SK-N-SH (cell line): ENCODE measurements around the gene DDX53. TPM values are rescaled to one million over a fixed set of nuclear protein-coding genes. Genes with fewer than 3 reads are reported as not detected.

Source experiments
- CTCF ChIA-PET: fragments of 300-600, 350-600 bp; formaldehyde crosslinking; extraction: SDS; loops from one replicate; lab custom pipeline; 2021; lab: Yijun Ruan, JAX
- POLR2A ChIA-PET: fragments of 350-600 bp; sonication (Branson Sonifier 250); formaldehyde crosslinking; extraction: SDS; loops from one replicate; lab custom pipeline; 2020; ENCODE audit warnings: antibody characterized with exemption, inconsistent platforms; lab: Yijun Ruan, JAX
- DNase-seq: peaks from one replicate; pipeline ENCODE4 v3.0.0; 2012
- H2AFZ ChIP-seq: fragments of 200-600 bp; sonication (generic); 2 replicates; pipeline ENCODE4 v1.8.1; 2016; ENCODE audit warnings: antibody characterized with exemption, mild to moderate bottlenecking, low read depth
- H3F3A ChIP-seq: fragments of 200-600 bp; sonication (generic); replicated peaks from 2 replicates; pipeline ENCODE3; 2016; ENCODE audit warnings: antibody characterized with exemption, mild to moderate bottlenecking; ENCODE audit not compliant: insufficient read depth
- H3K27ac ChIP-seq, 2 experiments: fragments of 200-500 bp in 1 of 2; fragments of 200-600 bp in 1 of 2; sonication (Bioruptor generic) in 1 of 2; sonication (generic), shearing (Covaris generic) in 1 of 2; 2 replicates each; pipeline versions ENCODE4 v1.5.1 to v1.6.1; 2014 to 2016; ENCODE audit warnings: low read depth in 2 of 2, inconsistent platforms in 1 of 2, low read length in 1 of 2, mild to moderate bottlenecking in 1 of 2, mixed read lengths in 1 of 2
- H3K27me3 ChIP-seq: fragments of 200-600 bp; sonication (generic), shearing (Covaris generic); 2 replicates; pipeline ENCODE4 v1.6.1; 2016; ENCODE audit warnings: mixed run types; ENCODE audit not compliant: insufficient read depth
- H3K36me3 ChIP-seq, 2 experiments: fragments of 200-500 bp in 1 of 2; fragments of 200-600 bp in 1 of 2; sonication (Bioruptor generic) in 1 of 2; sonication (generic) in 1 of 2; replicated peaks in 1 of 2; 2 replicates each; pipeline versions ENCODE3 to v1.5.1; 2014 to 2016; ENCODE audit warnings: low read length in 1 of 2, mild to moderate bottlenecking in 1 of 2; ENCODE audit not compliant: insufficient read depth in 2 of 2, control insufficient read depth in 1 of 2
- H3K4me1 ChIP-seq, 2 experiments: fragments of 200-500 bp in 1 of 2; fragments of 200-600 bp in 1 of 2; sonication (Bioruptor generic) in 1 of 2; sonication (generic), shearing (Covaris generic) in 1 of 2; 2 replicates each; pipeline versions ENCODE4 v1.5.1 to v1.6.1; 2014 to 2016; ENCODE audit warnings: low read depth in 1 of 2, low read length in 1 of 2, mixed run types in 1 of 2; ENCODE audit not compliant: insufficient read depth in 2 of 2, control insufficient read depth in 1 of 2
- H3K4me2 ChIP-seq: fragments of 200-600 bp; sonication (generic), shearing (Covaris generic); 2 replicates; pipeline ENCODE4 v1.6.1; 2017; ENCODE audit warnings: mixed run types
- H3K4me3 ChIP-seq, 2 experiments: fragments of 200-500 bp in 1 of 2; fragments of 200-600 bp in 1 of 2; sonication (Bioruptor generic) in 1 of 2; sonication (generic), shearing (Covaris generic) in 1 of 2; 2 replicates each; pipeline versions ENCODE4 v1.5.1 to v1.8.1; 2014 to 2016; ENCODE audit warnings: low read depth in 2 of 2, inconsistent platforms in 1 of 2, low read length in 1 of 2, mild to moderate bottlenecking in 1 of 2, mixed read lengths in 1 of 2, moderate library complexity in 1 of 2
- H3K79me2 ChIP-seq: fragments of 200-600 bp; sonication (generic); 2 replicates; pipeline ENCODE4 v1.8.1; 2017; ENCODE audit warnings: mild to moderate bottlenecking; ENCODE audit not compliant: insufficient read depth
- H3K9ac ChIP-seq: fragments of 200-600 bp; sonication (generic); 2 replicates; pipeline ENCODE4 v1.6.1; 2017; ENCODE audit warnings: mixed run types
- H3K9me2 ChIP-seq: fragments of 200-600 bp; sonication (generic); 2 replicates; pipeline ENCODE4 v1.6.1; 2017; ENCODE audit warnings: mixed run types
- H3K9me3 ChIP-seq: fragments of 200-600 bp; sonication (generic); 2 replicates; pipeline ENCODE4 v1.6.1; 2017; ENCODE audit warnings: mixed run types, mild to moderate bottlenecking, moderate library complexity
- H4K20me1 ChIP-seq: fragments of 200-600 bp; sonication (generic); 2 replicates; pipeline ENCODE4 v1.6.1; 2017; ENCODE audit warnings: mild to moderate bottlenecking, mixed run types; ENCODE audit not compliant: insufficient read depth
- EZH2phosphoT487 ChIP-seq: fragments of 200-600 bp; sonication (generic); IDR thresholded peaks from 2 replicates; pipeline ENCODE4 v1.6.1; 2017; ENCODE audit warnings: low read depth, mixed run types, mild to moderate bottlenecking, antibody characterized with exemption, moderate library complexity, borderline replicate concordance
- MEF2A ChIP-seq: IDR thresholded peaks from 2 replicates; pipeline ENCODE4 v1.4.0; 2012; ENCODE audit warnings: low read depth, borderline replicate concordance
- POLR2AphosphoS5 ChIP-seq: IDR thresholded peaks from 2 replicates; pipeline ENCODE4 v1.6.1; 2012; ENCODE audit warnings: low read depth, low read length
- RAD21 ChIP-seq: IDR thresholded peaks from 2 replicates; pipeline ENCODE4 v1.6.1; 2012; ENCODE audit warnings: mild to moderate bottlenecking, low read length
- SMC3 ChIP-seq: IDR thresholded peaks from 2 replicates; pipeline ENCODE4 v1.6.1; 2012; ENCODE audit warnings: low read depth, low read length, improper control_type of control experiment
- TEAD4 ChIP-seq: IDR thresholded peaks from 2 replicates; pipeline ENCODE4 v1.4.0; 2012; ENCODE audit warnings: mild to moderate bottlenecking, borderline replicate concordance; ENCODE audit not compliant: insufficient read depth
- WGBS: methylation state at CpG from one replicate; pipeline ENCODE4 v1.1.6; 2017; ENCODE audit warnings: low lambda C conversion rate; 5-methylcytosine and 5-hydroxymethylcytosine counted together
- polyA plus RNA-seq, 3 experiments: library from polyadenylated mRNA; depleted of rRNA; stranded (reverse); fragments of >200 nt; gene quantifications; 2 replicates each; pipeline ENCODE4 v1.2.3, GENCODE V29; 2012
- TF ChIP-seq, protein P1 (sequence below): fragments of 150-350 bp; IDR thresholded peaks from 2 replicates; pipeline ENCODE4 v1.6.1; 2016; ENCODE audit warnings: mild to moderate bottlenecking, low read depth, low read length
- TF ChIP-seq, protein P2 (sequence below): IDR thresholded peaks from 2 replicates; pipeline ENCODE4 v1.6.1; 2012; ENCODE audit warnings: mild to moderate bottlenecking, low read depth, low read length, moderate library complexity
- TF ChIP-seq, protein P3 (sequence below): fragments of 200-600 bp; sonication (generic); IDR thresholded peaks from 2 replicates; pipeline ENCODE4 v1.6.1; 2017; ENCODE audit warnings: antibody characterized with exemption, mild to moderate bottlenecking, moderate library complexity

The DDX53 gene
- polyA plus RNA-seq, 1 of the 3 experiments (the other 2 are of a cell fraction), result 0.18 TPM

DNA sequence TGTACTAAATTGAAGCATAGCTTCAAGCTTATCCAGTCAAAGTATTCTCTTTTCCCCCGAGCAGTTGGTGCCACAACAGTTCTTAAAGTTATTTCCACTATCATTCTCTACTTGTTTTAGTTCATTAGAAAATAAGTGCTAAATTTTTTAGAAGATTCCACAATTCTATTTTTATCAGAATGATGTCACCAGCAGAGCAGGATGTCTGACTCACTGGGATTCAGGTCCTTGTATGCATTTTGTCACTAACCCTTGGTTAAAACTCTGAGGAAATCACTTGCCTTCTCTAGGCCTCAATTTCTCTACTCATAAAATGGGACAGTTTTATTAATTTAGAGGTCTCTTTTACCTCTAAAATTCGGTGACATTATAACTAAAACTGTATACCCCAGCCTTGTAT is 3.4 kb downstream of the DDX53 start:
- H4K20me1 ChIP-seq, result no peaks in the 10 kb centered on the region
- ChIA-PET CTCF (no interaction called here), POLR2A (no interaction called here)
- no peaks in the 10 kb centered on the region for H3K9me2 ChIP-seq
- H3K4me3 ChIP-seq, result no peak overlapping the region
- H2AFZ ChIP-seq, result no peak overlapping the region
- H3K4me1 ChIP-seq, result no peaks in the 10 kb centered on the region
- no peak overlapping the region for H3K9ac ChIP-seq
- WGBS, result 20% methylated on average over 2 of the region's 2 CpGs
- no peaks in the 10 kb centered on the region for H3F3A ChIP-seq
- no peaks in the 10 kb centered on the region for H3K79me2 ChIP-seq
- TF ChIP-seq MEF2A, result peak; percentile 31; the same call in 1 of the 2 replicates
- TF ChIP-seq, protein P1, sequence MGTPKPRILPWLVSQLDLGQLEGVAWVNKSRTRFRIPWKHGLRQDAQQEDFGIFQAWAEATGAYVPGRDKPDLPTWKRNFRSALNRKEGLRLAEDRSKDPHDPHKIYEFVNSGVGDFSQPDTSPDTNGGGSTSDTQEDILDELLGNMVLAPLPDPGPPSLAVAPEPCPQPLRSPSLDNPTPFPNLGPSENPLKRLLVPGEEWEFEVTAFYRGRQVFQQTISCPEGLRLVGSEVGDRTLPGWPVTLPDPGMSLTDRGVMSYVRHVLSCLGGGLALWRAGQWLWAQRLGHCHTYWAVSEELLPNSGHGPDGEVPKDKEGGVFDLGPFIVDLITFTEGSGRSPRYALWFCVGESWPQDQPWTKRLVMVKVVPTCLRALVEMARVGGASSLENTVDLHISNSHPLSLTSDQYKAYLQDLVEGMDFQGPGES, result no peak
- H3K9me3 ChIP-seq, result no peaks in the 10 kb centered on the region
- H3K27ac ChIP-seq, result no peak overlapping the region
- H3K4me2 ChIP-seq, result no peak overlapping the region
- no peaks in the 10 kb centered on the region for H3K36me3 ChIP-seq
- H3K27me3 ChIP-seq, result no peaks in the 10 kb centered on the region
- DNase-seq, result no peak

DNA sequence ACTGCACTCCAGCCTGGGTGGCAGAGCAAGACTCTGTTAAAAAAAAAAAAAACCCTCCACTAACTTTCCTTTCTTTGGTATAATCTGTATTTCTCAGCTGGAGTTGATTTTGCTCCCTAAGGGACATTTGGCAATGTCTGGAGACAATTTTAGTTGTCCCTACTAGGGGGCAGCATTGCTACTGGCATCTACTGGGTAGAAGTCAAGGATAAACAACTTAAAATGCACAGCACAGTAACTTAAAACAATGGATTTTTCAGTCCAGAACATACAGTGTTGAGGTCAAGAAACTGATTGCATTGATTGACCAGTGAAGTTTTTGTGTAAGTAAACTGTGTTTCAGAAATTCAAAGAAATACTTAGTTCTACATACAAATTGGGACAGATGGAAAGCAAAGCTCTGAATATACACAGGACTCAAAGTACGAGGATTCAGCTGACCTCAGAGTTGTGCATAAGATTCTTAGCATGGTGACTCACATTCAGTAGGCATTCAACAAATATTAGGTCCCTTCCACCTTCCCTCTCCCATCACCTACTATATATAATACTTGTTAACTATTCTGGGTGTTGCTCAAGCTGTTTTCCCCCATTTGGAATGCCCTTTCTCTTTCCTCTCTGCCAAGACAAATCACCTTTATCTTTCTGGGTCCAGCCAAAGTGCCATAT is 8.8 kb downstream of the DDX53 start:
- Histone ChIP-seq H3K79me2 (no peaks in the 10 kb centered on the region), H4K20me1 (no peaks in the 10 kb centered on the region), H3K4me2 (no peak overlapping the region), H3K4me3 (no peak overlapping the region)
- TF ChIP-seq, protein P2, sequence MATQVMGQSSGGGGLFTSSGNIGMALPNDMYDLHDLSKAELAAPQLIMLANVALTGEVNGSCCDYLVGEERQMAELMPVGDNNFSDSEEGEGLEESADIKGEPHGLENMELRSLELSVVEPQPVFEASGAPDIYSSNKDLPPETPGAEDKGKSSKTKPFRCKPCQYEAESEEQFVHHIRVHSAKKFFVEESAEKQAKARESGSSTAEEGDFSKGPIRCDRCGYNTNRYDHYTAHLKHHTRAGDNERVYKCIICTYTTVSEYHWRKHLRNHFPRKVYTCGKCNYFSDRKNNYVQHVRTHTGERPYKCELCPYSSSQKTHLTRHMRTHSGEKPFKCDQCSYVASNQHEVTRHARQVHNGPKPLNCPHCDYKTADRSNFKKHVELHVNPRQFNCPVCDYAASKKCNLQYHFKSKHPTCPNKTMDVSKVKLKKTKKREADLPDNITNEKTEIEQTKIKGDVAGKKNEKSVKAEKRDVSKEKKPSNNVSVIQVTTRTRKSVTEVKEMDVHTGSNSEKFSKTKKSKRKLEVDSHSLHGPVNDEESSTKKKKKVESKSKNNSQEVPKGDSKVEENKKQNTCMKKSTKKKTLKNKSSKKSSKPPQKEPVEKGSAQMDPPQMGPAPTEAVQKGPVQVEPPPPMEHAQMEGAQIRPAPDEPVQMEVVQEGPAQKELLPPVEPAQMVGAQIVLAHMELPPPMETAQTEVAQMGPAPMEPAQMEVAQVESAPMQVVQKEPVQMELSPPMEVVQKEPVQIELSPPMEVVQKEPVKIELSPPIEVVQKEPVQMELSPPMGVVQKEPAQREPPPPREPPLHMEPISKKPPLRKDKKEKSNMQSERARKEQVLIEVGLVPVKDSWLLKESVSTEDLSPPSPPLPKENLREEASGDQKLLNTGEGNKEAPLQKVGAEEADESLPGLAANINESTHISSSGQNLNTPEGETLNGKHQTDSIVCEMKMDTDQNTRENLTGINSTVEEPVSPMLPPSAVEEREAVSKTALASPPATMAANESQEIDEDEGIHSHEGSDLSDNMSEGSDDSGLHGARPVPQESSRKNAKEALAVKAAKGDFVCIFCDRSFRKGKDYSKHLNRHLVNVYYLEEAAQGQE, result no peak
- TF ChIP-seq, protein P3, sequence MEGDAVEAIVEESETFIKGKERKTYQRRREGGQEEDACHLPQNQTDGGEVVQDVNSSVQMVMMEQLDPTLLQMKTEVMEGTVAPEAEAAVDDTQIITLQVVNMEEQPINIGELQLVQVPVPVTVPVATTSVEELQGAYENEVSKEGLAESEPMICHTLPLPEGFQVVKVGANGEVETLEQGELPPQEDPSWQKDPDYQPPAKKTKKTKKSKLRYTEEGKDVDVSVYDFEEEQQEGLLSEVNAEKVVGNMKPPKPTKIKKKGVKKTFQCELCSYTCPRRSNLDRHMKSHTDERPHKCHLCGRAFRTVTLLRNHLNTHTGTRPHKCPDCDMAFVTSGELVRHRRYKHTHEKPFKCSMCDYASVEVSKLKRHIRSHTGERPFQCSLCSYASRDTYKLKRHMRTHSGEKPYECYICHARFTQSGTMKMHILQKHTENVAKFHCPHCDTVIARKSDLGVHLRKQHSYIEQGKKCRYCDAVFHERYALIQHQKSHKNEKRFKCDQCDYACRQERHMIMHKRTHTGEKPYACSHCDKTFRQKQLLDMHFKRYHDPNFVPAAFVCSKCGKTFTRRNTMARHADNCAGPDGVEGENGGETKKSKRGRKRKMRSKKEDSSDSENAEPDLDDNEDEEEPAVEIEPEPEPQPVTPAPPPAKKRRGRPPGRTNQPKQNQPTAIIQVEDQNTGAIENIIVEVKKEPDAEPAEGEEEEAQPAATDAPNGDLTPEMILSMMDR, result peak; percentile 56
- TF ChIP-seq RAD21 (peak; percentile 64), TEAD4 (no peak), SMC3 (peak; percentile 27; the same call in 1 of the 2 replicates), POLR2AphosphoS5 (no peak), EZH2phosphoT487 (no peak)
- TF ChIP-seq, all 33 proteins: peak for 3
- no peaks in the 10 kb centered on the region for H3K36me3 ChIP-seq
- H3K27ac ChIP-seq, result no peak overlapping the region
- no peaks in the 10 kb centered on the region for H3K9me2 ChIP-seq
- peaks cover 0 to 6% of the 10 kb centered on the region in 2 experiments; a peak in 2 of 4 replicates for H3K4me1 ChIP-seq
- H3F3A ChIP-seq, result no peaks in the 10 kb centered on the region
- H3K9me3 ChIP-seq, result no peaks in the 10 kb centered on the region
- POLR2A ChIA-PET, result no interaction called here
- H2AFZ ChIP-seq, result no peak overlapping the region
- WGBS, result 12% methylated on average over 1 of the region's 1 CpG
- DNase-seq, result peak; percentile 20
- no peak overlapping the region for H3K9ac ChIP-seq
- no peaks in the 10 kb centered on the region for H3K27me3 ChIP-seq
- CTCF ChIA-PET, result interaction anchor here (0.7 to 2.7 kb wide), 14 partner anchors 8 to 546 kb away, joined by 3 to 14 read pairs (median 4); no protein-coding TSS in a partner anchor
